ENCODE measurements around the gene PPP1R9B.

GRCh38 chr17:50103941-50104340, 46.5 kb downstream of the PPP1R9B start:
- TF ChIP-seq CTCF (IDR thresholded peaks at IDR 0.05; ENCODE audit: poor library complexity) (no peak), EZH2 (IDR thresholded peaks at IDR 0.05; ENCODE audit: borderline replicate concordance) (no peak), EZH2phosphoT487 (IDR thresholded peaks at IDR 0.05; ENCODE audit: low read depth, severe bottlenecking, unreplicated experiment) (no peak)

Data from hepatocyte (in vitro differentiated cells).